Measurements from ENCODE around the gene BLOC1S5. TPM values are rescaled to one million over a fixed set of nuclear protein-coding genes. Genes with fewer than 3 reads are reported as not detected.
A peak's percentile ranks its signal among the peaks of the same experiment; 100 is the strongest.

Gene BLOC1S5
- total RNA-seq, 4 donors from 2014 or later = 15.5 to 242 (median 38.8) TPM

GRCh38 chr6:8006208-8006607, 58.0 kb downstream of the BLOC1S5 start:
- H3K4me1 ChIP-seq = no peaks in the 10 kb centered on the region
- intact Hi-C loops (cut with DNase I; ENCODE audit: low total_unique reads) = no loop called here
- H3K36me3 ChIP-seq = no peaks in the 10 kb centered on the region
- DNase-seq = no peak
- no peaks in the 10 kb centered on the region for H3K27me3 ChIP-seq
- no peak overlapping the region for H3K27ac ChIP-seq
- H3K4me3 ChIP-seq = no peak overlapping the region
- H3K9me3 ChIP-seq = no peaks in the 10 kb centered on the region
- TF ChIP-seq CTCF (IDR thresholded peaks at IDR 0.05) = peak; percentile 48 to 60 (median 52)
- TF ChIP-seq POLR2A (IDR thresholded peaks at IDR 0.05) = no peak

GRCh38 chr6:8005136-8005535, 59.1 kb downstream of the BLOC1S5 start:
- Histone ChIP-seq H3K36me3 (no peaks in the 10 kb centered on the region), H3K27me3 (no peaks in the 10 kb centered on the region), H3K27ac (no peak overlapping the region), H3K4me3 (no peak overlapping the region), H3K4me1 (no peaks in the 10 kb centered on the region), H3K9me3 (no peaks in the 10 kb centered on the region)
- no peak for TF ChIP-seq POLR2A (IDR thresholded peaks at IDR 0.05)
- no peak for TF ChIP-seq CTCF (IDR thresholded peaks at IDR 0.05)
- DNase-seq = no peak
- intact Hi-C loops (cut with DNase I; ENCODE audit: low total_unique reads) = no loop called here

DNA sequence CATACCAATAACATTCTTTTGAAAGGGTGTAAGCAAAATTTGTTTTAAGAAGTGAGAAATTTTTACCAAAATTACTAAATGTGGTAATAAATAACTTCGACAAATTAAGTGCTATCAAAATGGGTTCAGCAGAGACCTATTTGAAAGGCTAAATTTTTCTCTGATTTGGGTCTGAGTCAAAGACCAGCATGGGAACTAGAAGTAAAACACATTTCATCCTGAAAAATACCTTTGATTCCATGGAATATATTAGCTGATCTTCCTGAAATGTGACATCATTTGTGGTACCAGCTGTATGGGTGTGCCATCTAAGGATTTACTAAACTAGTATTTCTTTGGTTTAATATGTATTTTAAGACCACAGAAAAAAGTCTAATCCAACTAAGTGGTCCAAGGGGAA, 63.6 kb downstream of the BLOC1S5 start:
- no peak for TF ChIP-seq CTCF (IDR thresholded peaks at IDR 0.05)
- TF ChIP-seq POLR2A (IDR thresholded peaks at IDR 0.05) = no peak
- Histone ChIP-seq H3K9me3 (no peaks in the 10 kb centered on the region), H3K27me3 (no peaks in the 10 kb centered on the region), H3K27ac (no peak overlapping the region), H3K4me1 (no peaks in the 10 kb centered on the region), H3K36me3 (no peaks in the 10 kb centered on the region), H3K4me3 (no peak overlapping the region)
- intact Hi-C loops (cut with DNase I; ENCODE audit: low total_unique reads) = loop anchor here (5.0 kb wide), 1 partner anchor 98 kb away; no protein-coding TSS in a partner anchor
- DNase-seq = no peak

- Histone ChIP-seq H3K4me1 (no peaks in the 10 kb centered on the region), H3K36me3 (no peaks in the 10 kb centered on the region), H3K4me3 (no peak overlapping the region), H3K27me3 (no peaks in the 10 kb centered on the region), H3K27ac (no peak overlapping the region), H3K9me3 (no peaks in the 10 kb centered on the region)
- no peak for DNase-seq
- TF ChIP-seq CTCF (IDR thresholded peaks at IDR 0.05) (no peak), POLR2A (IDR thresholded peaks at IDR 0.05) (no peak)
- intact Hi-C loops (cut with DNase I; ENCODE audit: low total_unique reads) = loop anchor here (5.0 kb wide), 1 partner anchor 98 kb away; no protein-coding TSS in a partner anchor
Observed at GRCh38 chr6:8000188-8000596, 64.0 kb downstream of the BLOC1S5 start.

DNA sequence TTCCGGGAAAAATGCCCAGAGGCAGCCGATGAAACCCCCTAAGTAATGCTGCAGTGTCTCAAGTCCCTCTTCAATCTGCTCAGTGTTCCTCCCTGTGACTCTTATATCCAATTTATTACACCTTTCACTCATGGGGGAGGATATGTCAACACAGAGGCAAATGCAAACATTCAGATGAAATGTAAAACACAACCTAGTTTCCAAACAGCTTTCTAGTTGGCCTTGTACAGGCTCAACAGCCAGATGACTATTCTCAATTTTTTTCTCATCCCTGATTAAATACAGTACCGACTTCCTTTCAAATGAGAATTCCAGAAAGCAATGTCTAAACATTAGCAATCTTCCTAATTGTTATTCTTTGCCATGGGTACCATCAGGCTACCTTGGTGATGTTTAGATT, 65.0 kb downstream of the BLOC1S5 start:
- no peaks in the 10 kb centered on the region for H3K9me3 ChIP-seq
- TF ChIP-seq POLR2A (IDR thresholded peaks at IDR 0.05) (no peak), CTCF (IDR thresholded peaks at IDR 0.05) (no peak)
- H3K27ac ChIP-seq = no peak overlapping the region
- no peaks in the 10 kb centered on the region for H3K4me1 ChIP-seq
- no peak for DNase-seq
- no peaks in the 10 kb centered on the region for H3K36me3 ChIP-seq
- H3K27me3 ChIP-seq = no peaks in the 10 kb centered on the region
- no peak overlapping the region for H3K4me3 ChIP-seq
- intact Hi-C loops (cut with DNase I; ENCODE audit: low total_unique reads) = loop anchor here (10.0 kb wide), 1 partner anchor 274 kb away; the partner anchor contains the start of gene BMP6
